K562 (cell line): ENCODE data around the gene CLEC4D. TPM values are rescaled to one million over a fixed set of nuclear protein-coding genes. Genes with fewer than 3 reads are reported as not detected.

Source experiments
- ATF1 ChIP-seq, 2 experiments: fragments of 450-650 bp in 1 of 2; IDR thresholded peaks; 2 replicates each; pipeline ENCODE4 v1.6.1; 2016; ENCODE audit warnings: missing compliant biosample characterization in 1 of 2, missing genetic modification characterization in 1 of 2
- BRCA1 ChIP-seq, 2 experiments: fragments of 450-650 bp in 1 of 2; sonication (generic) in 1 of 2; formaldehyde crosslinking in 1 of 2; IDR thresholded peaks; 2 replicates each; pipeline versions ENCODE4 v1.5.0 to v1.6.1; 2017 to 2020; ENCODE audit warnings: mild to moderate bottlenecking in 1 of 2, missing genetic modification reagents in 1 of 2
- GTF2A2 ChIP-seq: IDR thresholded peaks from 2 replicates; pipeline ENCODE4 v1.6.1; 2016; ENCODE audit warnings: mild to moderate bottlenecking, missing genetic modification characterization, missing compliant biosample characterization
- KHSRP ChIP-seq: fragments of 450-650 bp; IDR thresholded peaks from 2 replicates; pipeline ENCODE4 v1.6.1; 2017
- NR1H2 ChIP-seq: sonication (generic); formaldehyde crosslinking; IDR thresholded peaks from 2 replicates; pipeline ENCODE4 v1.4.0; 2020; ENCODE audit warnings: mild to moderate bottlenecking, missing genetic modification reagents
- TRIM28 ChIP-seq: fragments of 450-650 bp; IDR thresholded peaks from 2 replicates; pipeline ENCODE4 v1.6.1; 2017
- ZNF197 ChIP-seq: fragments of 200-800 bp; sonication (Bioruptor generic); IDR thresholded peaks from 2 replicates; pipeline ENCODE4 v1.6.1; 2016; ENCODE audit warnings: low read depth, missing genetic modification characterization, missing compliant biosample characterization
- polyA plus RNA-seq, 8 experiments: library from polyadenylated mRNA; depleted of rRNA in 4 of 8; stranded (reverse) in 5 of 8; unstranded in 3 of 8; fragments of >200 nt; fragmentation: Nextera tagmentation in 2 of 8; fragmentation: Illumina TruSeq in 1 of 8; extraction: Ambion mirVana in 2 of 8; extraction: Trizol in 1 of 8; gene quantifications; 2 replicates each; pipeline versions ENCODE4 v1.2.1 to v1.2.3, GENCODE V29; 2011 to 2014; ENCODE audit warnings: inconsistent platforms in 1 of 8, missing spikeins in 1 of 8
- total RNA-seq, 7 experiments: library from RNA; depleted of rRNA in 6 of 7; stranded (reverse); fragments of >200 nt in 6 of 7; fragmentation: Illumina TruSeq in 2 of 7; extraction: Trizol in 2 of 7; gene quantifications; 2 replicates each; pipeline versions ENCODE4 v1.2.1 to v1.2.3, GENCODE V29; 2011 to 2021; ENCODE audit warnings: low replicate concordance in 1 of 7
- TF ChIP-seq, protein P1 (sequence below), 2 experiments: fragments of 450-650 bp in 1 of 2; IDR thresholded peaks; 2 replicates each; pipeline ENCODE4 v1.6.1; 2011 to 2017; ENCODE audit warnings: low read depth in 2 of 2, antibody characterized with exemption in 1 of 2, borderline replicate concordance in 1 of 2, low read length in 1 of 2, mild to moderate bottlenecking in 1 of 2, mixed read lengths in 1 of 2; ENCODE audit not compliant: control insufficient read depth in 1 of 2
- TF ChIP-seq, protein P2 (sequence below): fragments of 250-450 bp; sonication (Bioruptor Pico); IDR thresholded peaks from 2 replicates; pipeline ENCODE4 v1.8.0; 2022; ENCODE audit warnings: inconsistent platforms, mild to moderate bottlenecking, moderate library complexity, borderline replicate concordance
- TF ChIP-seq, protein P3 (sequence below), 2 experiments: fragments of 450-650 bp; conservative IDR thresholded peaks; 2 replicates each; pipeline ENCODE4 v1.6.1; 2017; ENCODE audit warnings: mild to moderate bottlenecking in 2 of 2, moderate library complexity in 2 of 2
- TF ChIP-seq, protein P4 (sequence below): fragments of 250-450 bp; sonication (Bioruptor Pico); IDR thresholded peaks from 2 replicates; pipeline ENCODE4 v1.8.0; 2022; ENCODE audit warnings: inconsistent platforms
- TF ChIP-seq, protein P5 (sequence below): fragments of 450-650 bp; formaldehyde crosslinking; IDR thresholded peaks from 2 replicates; pipeline ENCODE4 v1.4.0; 2020; ENCODE audit warnings: mild to moderate bottlenecking, moderate library complexity
- TF ChIP-seq, protein P6 (sequence below): sonication (generic); formaldehyde crosslinking; IDR thresholded peaks from 2 replicates; pipeline ENCODE4 v1.8.0; 2022; ENCODE audit warnings: mild to moderate bottlenecking, missing genetic modification reagents

The CLEC4D gene
- total and polyA plus RNA-seq, 9 of the 15 experiments (the other 6 are each of a cell fraction or from before 2014, with no cell fraction given), result not detected

DNA sequence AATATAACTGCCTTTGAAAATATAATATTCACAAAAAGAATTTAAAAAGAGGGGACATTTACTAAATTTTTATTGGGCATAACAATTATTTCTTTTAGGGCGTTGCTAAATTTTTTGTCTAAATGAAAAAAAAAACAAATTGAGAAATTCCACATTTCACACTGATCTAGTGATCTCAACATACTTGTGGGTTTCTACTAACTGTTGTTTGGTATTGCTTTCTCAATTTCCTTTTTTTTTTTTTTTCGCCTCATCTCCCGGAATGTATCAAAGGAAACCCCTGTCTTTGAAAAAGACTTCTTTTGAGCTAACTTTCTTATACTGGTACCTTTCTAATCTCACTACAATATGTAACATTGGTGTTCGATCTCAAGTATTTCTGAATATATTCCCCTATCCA is at the start of gene CLEC4D (continued):
- TF ChIP-seq, protein P1, sequence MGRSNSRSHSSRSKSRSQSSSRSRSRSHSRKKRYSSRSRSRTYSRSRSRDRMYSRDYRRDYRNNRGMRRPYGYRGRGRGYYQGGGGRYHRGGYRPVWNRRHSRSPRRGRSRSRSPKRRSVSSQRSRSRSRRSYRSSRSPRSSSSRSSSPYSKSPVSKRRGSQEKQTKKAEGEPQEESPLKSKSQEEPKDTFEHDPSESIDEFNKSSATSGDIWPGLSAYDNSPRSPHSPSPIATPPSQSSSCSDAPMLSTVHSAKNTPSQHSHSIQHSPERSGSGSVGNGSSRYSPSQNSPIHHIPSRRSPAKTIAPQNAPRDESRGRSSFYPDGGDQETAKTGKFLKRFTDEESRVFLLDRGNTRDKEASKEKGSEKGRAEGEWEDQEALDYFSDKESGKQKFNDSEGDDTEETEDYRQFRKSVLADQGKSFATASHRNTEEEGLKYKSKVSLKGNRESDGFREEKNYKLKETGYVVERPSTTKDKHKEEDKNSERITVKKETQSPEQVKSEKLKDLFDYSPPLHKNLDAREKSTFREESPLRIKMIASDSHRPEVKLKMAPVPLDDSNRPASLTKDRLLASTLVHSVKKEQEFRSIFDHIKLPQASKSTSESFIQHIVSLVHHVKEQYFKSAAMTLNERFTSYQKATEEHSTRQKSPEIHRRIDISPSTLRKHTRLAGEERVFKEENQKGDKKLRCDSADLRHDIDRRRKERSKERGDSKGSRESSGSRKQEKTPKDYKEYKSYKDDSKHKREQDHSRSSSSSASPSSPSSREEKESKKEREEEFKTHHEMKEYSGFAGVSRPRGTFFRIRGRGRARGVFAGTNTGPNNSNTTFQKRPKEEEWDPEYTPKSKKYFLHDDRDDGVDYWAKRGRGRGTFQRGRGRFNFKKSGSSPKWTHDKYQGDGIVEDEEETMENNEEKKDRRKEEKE (IDR thresholded peaks at IDR 0.05; ENCODE audit: borderline replicate concordance in 1 of 2, control insufficient read depth in 1 of 2, low read depth in 2 of 2, low read length in 1 of 2), result no peak
- TF ChIP-seq ATF1 (CRISPR knock-in tag; IDR thresholded peaks at IDR 0.05) (no peak), ATF1 (tag; IDR thresholded peaks at IDR 0.05) (no peak), TRIM28 (no peak), BRCA1 (IDR thresholded peaks at IDR 0.05) (no peak), BRCA1 (CRISPR knock-in tag; IDR thresholded peaks at IDR 0.05) (no peak), ZNF197 (CRISPR knock-in tag) (no peak), GTF2A2 (no peak), KHSRP (no peak), NR1H2 (CRISPR knock-in tag) (no peak)
- TF ChIP-seq, protein P2, sequence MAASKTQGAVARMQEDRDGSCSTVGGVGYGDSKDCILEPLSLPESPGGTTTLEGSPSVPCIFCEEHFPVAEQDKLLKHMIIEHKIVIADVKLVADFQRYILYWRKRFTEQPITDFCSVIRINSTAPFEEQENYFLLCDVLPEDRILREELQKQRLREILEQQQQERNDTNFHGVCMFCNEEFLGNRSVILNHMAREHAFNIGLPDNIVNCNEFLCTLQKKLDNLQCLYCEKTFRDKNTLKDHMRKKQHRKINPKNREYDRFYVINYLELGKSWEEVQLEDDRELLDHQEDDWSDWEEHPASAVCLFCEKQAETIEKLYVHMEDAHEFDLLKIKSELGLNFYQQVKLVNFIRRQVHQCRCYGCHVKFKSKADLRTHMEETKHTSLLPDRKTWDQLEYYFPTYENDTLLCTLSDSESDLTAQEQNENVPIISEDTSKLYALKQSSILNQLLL (CRISPR knock-in tag), result no peak
- TF ChIP-seq, protein P3, sequence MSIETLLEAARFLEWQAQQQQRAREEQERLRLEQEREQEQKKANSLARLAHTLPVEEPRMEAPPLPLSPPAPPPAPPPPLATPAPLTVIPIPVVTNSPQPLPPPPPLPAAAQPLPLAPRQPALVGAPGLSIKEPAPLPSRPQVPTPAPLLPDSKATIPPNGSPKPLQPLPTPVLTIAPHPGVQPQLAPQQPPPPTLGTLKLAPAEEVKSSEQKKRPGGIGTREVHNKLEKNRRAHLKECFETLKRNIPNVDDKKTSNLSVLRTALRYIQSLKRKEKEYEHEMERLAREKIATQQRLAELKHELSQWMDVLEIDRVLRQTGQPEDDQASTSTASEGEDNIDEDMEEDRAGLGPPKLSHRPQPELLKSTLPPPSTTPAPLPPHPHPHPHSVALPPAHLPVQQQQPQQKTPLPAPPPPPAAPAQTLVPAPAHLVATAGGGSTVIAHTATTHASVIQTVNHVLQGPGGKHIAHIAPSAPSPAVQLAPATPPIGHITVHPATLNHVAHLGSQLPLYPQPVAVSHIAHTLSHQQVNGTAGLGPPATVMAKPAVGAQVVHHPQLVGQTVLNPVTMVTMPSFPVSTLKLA (conservative IDR thresholded peaks at IDR 0.05), result no peak
- TF ChIP-seq, protein P4, sequence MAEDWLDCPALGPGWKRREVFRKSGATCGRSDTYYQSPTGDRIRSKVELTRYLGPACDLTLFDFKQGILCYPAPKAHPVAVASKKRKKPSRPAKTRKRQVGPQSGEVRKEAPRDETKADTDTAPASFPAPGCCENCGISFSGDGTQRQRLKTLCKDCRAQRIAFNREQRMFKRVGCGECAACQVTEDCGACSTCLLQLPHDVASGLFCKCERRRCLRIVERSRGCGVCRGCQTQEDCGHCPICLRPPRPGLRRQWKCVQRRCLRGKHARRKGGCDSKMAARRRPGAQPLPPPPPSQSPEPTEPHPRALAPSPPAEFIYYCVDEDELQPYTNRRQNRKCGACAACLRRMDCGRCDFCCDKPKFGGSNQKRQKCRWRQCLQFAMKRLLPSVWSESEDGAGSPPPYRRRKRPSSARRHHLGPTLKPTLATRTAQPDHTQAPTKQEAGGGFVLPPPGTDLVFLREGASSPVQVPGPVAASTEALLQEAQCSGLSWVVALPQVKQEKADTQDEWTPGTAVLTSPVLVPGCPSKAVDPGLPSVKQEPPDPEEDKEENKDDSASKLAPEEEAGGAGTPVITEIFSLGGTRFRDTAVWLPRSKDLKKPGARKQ (CRISPR knock-in tag), result no peak
- TF ChIP-seq, protein P5, sequence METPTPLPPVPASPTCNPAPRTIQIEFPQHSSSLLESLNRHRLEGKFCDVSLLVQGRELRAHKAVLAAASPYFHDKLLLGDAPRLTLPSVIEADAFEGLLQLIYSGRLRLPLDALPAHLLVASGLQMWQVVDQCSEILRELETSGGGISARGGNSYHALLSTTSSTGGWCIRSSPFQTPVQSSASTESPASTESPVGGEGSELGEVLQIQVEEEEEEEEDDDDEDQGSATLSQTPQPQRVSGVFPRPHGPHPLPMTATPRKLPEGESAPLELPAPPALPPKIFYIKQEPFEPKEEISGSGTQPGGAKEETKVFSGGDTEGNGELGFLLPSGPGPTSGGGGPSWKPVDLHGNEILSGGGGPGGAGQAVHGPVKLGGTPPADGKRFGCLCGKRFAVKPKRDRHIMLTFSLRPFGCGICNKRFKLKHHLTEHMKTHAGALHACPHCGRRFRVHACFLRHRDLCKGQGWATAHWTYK (CRISPR knock-in tag), result no peak
- TF ChIP-seq, protein P6, sequence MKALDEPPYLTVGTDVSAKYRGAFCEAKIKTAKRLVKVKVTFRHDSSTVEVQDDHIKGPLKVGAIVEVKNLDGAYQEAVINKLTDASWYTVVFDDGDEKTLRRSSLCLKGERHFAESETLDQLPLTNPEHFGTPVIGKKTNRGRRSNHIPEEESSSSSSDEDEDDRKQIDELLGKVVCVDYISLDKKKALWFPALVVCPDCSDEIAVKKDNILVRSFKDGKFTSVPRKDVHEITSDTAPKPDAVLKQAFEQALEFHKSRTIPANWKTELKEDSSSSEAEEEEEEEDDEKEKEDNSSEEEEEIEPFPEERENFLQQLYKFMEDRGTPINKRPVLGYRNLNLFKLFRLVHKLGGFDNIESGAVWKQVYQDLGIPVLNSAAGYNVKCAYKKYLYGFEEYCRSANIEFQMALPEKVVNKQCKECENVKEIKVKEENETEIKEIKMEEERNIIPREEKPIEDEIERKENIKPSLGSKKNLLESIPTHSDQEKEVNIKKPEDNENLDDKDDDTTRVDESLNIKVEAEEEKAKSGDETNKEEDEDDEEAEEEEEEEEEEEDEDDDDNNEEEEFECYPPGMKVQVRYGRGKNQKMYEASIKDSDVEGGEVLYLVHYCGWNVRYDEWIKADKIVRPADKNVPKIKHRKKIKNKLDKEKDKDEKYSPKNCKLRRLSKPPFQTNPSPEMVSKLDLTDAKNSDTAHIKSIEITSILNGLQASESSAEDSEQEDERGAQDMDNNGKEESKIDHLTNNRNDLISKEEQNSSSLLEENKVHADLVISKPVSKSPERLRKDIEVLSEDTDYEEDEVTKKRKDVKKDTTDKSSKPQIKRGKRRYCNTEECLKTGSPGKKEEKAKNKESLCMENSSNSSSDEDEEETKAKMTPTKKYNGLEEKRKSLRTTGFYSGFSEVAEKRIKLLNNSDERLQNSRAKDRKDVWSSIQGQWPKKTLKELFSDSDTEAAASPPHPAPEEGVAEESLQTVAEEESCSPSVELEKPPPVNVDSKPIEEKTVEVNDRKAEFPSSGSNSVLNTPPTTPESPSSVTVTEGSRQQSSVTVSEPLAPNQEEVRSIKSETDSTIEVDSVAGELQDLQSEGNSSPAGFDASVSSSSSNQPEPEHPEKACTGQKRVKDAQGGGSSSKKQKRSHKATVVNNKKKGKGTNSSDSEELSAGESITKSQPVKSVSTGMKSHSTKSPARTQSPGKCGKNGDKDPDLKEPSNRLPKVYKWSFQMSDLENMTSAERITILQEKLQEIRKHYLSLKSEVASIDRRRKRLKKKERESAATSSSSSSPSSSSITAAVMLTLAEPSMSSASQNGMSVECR (CRISPR knock-in tag), result no peak
